Activated T-helper 1 cell treated with anti-CD3 and anti-CD28 coated beads, Interleukin-2, amount 50 U/mL, for 16 hours (primary cell): Measurements from ENCODE around the gene TMEM219.
"Not testable (repeated sequence)": the region's sequence is repeated elsewhere in the genome, so short reads cannot be mapped to it uniquely, and the experiment has no call there.

Source experiments
- DNase-seq, 2 donors: peaks; one replicate each; pipeline ENCODE4 v3.0.0-alpha.2; 2020; ENCODE audit warnings: low read depth in 1 of 2, low spot score in 1 of 2

TMEM219 gene

DNA sequence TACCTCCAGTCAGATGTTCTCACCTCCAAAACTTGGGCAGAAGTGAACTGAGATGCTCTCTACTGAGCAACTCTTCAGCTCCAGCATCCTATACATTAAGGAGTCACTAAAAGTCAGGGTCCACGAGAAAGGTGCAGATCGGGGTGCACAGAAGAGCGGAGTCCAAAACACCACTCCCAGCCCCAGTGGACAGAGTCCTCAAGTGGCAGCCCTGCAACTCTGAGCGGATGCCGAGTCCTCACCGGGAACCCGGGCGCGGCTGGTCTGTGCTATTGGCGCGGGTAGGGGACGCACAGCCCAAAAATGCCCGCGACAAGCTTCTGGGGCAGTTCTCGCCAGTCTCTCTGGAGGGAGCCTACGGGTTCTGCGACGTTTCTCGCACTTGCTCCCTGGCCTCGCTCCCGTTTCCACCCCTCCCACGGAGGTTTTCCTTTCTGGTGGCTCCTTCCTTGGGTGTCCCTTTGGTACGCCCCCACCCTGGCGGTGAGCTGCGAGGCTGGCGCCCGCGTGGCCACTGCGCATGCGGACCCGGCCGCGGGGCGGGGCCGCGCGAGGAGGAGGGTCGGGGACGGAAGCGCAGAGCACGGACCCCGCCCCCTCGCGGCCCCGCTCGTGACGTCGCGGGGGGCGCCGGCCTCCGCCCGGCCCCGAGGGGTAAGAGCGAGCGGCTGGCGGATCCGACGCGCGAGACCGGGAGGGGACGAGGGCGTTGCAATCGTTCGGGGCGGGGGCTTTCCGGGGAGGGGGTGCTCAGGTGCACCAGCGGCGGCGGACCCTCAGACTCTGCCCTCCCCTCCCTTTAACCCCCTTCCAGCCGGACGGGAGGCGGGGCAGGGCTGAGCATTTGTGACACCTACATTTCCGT lies at the start of gene TMEM219:
TSS of gene TMEM219 (plus strand) at position 601 of the 865 bp plus-strand sequence. CDS start 1,065 bp downstream, outside the sequence.
- peak; percentile 88 to 93 for DNase-seq

GRCh38 chr16:29912087-29912486 lies 49.8 kb upstream of the TMEM219 start:
- DNase-seq, result no peak

- DNase-seq, result no peak
These were observed 48.4 kb upstream of the TMEM219 start for GRCh38 chr16:29913514-29913913.

- DNase-seq, result no peak
These were observed 46.2 kb upstream of the TMEM219 start for GRCh38 chr16:29915590-29916247.

- DNase-seq, result no peak
These were observed 44.9 kb upstream of the TMEM219 start for GRCh38 chr16:29916979-29917378.

DNA sequence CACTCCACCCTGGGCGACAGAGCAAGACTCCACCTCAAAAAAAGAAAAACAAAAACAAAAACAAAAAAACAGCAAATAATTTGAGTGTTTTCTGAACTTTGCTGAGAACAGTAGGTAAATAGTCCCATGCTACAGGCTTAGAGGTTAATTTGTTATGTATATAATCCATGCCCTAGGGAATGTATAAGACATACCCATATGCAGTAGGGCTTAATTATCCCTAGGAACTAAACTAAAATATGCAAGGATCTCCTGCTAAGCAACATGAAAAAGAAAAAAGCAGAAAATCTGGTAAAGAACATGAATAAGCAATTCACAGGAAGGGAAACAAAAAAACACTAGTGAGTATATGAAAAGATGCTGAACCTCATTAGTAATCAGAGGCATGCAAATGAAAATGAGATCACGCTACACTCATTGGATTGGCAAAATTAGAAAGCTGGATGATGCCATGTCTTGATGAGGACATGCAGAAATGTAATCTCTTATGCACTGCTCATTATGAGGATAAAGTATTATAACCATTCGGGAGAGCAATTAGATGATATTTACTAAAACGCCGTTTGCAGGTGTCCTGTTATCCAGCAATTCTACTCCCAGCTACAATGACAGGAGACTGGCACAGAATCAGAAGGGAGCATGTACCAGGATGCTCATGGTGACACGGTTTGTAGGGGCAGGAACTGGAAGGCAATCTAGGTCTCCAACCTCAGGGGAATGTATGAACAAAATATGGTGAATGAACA lies 41.4 kb upstream of the TMEM219 start:
- no peak for DNase-seq

GRCh38 chr16:29921034-29921385 lies 40.9 kb upstream of the TMEM219 start:
- no peak for DNase-seq

DNA sequence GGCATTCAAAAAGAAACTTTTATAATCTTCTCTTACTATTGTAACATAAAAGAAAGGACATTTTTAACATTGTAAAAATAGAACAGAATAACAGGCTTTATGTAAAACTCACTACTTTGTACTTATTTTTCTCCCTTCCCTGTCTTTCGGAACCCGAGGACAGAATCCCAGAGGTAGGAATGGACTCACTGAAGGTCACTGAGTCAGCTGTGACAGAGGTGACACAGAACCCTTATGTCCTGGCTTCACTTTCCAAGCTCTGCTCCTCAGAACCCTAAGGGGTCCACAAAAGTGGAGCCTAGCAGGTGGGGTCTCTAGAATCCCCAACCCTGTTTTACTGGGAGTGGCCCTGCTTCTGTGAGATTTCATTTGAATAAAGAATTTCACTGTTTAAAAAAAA lies 39.6 kb upstream of the TMEM219 start:
- no peak for DNase-seq

DNA sequence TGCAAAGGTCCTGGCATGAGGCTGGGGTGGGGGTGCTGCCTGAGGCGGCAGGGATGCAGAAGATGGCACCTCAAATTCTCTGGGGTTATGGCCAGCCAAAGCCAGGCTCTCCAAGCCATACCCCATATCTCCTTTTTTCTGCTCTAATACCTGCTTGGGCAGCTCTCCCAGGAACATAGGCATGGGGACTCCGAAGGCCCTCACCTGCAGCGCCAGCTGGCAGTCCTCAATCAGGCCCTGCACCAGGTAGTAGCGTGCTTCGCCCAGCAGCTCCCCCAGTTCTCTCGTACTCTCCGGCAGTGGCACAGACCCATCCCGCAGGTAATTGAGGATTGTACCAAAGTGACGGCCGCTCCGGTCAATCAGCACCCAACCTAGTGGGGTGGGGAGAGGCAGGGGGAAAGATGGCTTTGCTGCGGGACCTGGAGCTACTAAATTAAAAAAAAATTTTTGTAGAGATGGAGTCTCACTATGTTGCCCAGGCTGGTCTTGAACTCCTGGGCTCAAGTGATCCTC lies 38.8 kb upstream of the TMEM219 start:
- DNase-seq, result no peak

GRCh38 chr16:29925105-29925756 lies 36.6 kb upstream of the TMEM219 start:
- DNase-seq, result no peak

GRCh38 chr16:29925781-29926710 lies 35.8 kb upstream of the TMEM219 start, which contains the start of gene KCTD13:
Gene KCTD13 (minus strand): TSS chr16:29926226. CDS start chr16:29926033, 193 bp downstream.
- peak; percentile 75 to 90 for DNase-seq

- DNase-seq, result no peak
These were observed 35.2 kb upstream of the TMEM219 start for GRCh38 chr16:29926711-29927052.

DNA sequence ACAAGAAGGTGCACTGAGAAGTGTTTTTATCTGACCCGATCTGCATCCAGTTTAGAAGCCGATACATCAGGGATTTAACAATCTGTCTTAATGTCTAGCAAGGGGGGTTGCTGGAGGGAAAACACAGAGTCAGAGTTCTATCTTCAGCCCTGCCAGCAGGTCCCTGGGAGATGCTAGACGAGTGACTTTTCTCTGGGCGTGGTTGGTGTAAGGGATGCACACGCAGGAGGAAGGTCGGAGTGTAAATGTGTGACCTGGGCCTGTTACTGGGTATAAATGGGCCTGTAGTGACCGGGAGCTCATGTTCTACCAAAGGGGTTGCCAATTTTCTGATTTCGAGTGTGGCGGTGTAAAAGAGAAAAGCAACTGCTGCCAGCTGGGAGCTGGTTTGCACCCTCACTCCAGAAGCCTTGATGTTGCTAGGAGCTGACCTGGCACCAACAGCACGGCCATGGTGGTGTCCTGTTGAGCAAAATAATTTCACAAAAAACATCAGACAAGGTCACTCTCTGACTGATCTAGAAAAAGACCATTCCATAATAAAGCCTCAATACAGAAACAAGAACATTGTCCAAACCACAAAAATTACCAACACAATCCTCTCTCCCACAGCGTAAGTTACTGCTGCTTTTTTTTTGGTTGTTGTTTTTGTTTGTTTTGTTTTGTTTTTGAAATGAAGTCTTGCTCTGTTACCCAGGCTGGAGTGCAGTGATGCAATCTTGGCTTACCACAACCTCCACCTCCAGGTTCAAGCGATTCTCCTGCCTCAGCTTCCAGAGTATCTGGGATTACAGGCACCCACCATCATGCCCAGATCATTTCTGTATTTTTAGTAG lies 34.6 kb upstream of the TMEM219 start:
- no peak for DNase-seq

- not testable (repeated sequence) for DNase-seq
These were observed 30.1 kb upstream of the TMEM219 start for GRCh38 chr16:29931750-29932149.

- DNase-seq, result no peak
These were observed 21.2 kb upstream of the TMEM219 start for GRCh38 chr16:29940656-29941055.

DNA sequence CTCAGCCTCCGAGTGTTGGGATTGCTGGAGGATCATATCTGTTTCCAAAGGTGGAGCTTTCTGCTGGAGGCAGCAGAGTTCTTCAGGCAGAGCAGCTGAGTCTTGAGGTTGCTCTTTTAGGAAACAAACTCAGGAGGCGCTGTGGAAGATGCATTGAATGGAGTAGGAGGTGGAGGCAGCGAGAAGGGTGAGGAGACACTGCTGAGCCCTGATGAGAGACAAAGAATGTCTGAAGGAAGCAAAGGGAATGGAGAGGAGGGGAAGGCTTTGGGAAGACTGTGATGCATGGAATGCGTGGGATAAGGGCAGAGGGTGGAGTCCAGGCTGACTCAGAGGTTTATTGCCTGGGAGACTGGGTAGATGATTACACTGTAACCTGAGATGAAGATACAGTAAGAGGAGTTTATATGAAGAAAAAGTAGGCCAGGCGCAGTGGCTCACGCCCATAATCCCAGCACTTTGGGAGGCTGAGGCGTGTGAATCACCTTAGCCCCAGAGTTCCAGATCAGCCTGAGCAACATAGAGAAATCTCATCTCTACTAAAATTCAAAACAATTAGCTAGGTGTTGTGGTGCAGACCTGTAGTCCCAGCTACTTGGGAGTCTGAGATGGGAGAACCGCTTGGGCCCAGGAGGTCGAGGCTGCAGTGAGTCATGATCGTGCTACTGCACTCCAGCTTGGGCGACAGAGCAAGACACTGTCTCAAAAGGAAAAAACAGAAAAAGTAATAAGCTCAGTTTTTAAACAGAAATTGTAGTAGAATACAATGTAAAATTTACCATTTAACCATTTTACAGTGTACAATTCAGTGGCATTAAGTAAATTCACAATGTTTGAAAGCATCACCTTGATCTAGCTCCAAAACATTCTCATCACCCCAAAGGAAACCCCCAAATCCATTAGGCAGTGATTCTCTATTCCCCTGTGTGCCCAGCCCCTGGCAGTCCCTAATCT lies 17.8 kb upstream of the TMEM219 start:
- no peak for DNase-seq

DNA sequence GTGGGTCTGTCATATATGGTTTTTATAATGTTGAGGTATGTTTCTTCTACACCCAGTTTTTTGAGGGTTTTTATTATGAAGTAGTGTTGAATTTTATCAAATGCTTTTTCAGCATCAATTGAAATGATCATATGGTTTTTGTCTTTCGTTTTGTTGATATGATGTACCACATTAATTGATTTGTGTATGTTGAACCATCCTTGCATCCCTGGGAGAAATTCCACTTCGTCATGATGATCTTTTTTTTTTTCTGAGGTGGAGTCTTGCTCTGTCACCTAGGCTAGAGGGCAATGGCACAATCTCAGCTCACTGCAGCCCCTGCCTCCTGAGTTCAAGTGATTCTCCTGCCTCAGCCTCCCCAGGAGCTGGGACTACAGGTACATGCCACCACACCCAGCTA lies 14.0 kb upstream of the TMEM219 start:
- no peak for DNase-seq
